GM12891 (cell line): Measurements from ENCODE around the gene GIMAP8.
A peak's percentile ranks its signal among the peaks of the same experiment; 100 is the strongest.
"Not testable (repeated sequence)": the region's sequence is repeated elsewhere in the genome, so short reads cannot be mapped to it uniquely, and the experiment has no call there.

Experiments used
- DNase-seq: peaks from one replicate; pipeline ENCODE4 v3.0.0; 2011; ENCODE audit warnings: low spot score; ENCODE audit not compliant: insufficient read length
- FAIRE-seq: peaks from 2 replicates; lab custom pipeline; 2011; peaks lifted over from hg19 to GRCh38; lab: Jason Lieb, UNC
- PAX5 ChIP-seq: IDR thresholded peaks from 2 replicates; pipeline ENCODE4 v1.6.1; 2011; ENCODE audit warnings: low read length, moderate library complexity, mild to moderate bottlenecking; ENCODE audit not compliant: insufficient read depth, severe bottlenecking
- POLR2A ChIP-seq: IDR thresholded peaks from 2 replicates; pipeline ENCODE4 v1.6.1; 2011; ENCODE audit warnings: low read depth, low read length, control low read depth
- POLR2AphosphoS5 ChIP-seq: IDR thresholded peaks from 2 replicates; pipeline ENCODE4 v1.6.1; 2011; ENCODE audit warnings: low read depth, low read length, control low read depth
- POU2F2 ChIP-seq: IDR thresholded peaks from 2 replicates; pipeline ENCODE4 v1.6.1; 2011; ENCODE audit warnings: low read depth, mild to moderate bottlenecking, control low read depth, low read length, moderate library complexity
- SPI1 ChIP-seq: IDR thresholded peaks from 2 replicates; pipeline ENCODE4 v1.6.1; 2011; ENCODE audit warnings: low read depth, low read length, control low read depth
- TAF1 ChIP-seq: IDR thresholded peaks from 2 replicates; pipeline ENCODE4 v1.6.1; 2011; ENCODE audit warnings: low read depth, low read length, control low read depth

GIMAP8 gene

DNA sequence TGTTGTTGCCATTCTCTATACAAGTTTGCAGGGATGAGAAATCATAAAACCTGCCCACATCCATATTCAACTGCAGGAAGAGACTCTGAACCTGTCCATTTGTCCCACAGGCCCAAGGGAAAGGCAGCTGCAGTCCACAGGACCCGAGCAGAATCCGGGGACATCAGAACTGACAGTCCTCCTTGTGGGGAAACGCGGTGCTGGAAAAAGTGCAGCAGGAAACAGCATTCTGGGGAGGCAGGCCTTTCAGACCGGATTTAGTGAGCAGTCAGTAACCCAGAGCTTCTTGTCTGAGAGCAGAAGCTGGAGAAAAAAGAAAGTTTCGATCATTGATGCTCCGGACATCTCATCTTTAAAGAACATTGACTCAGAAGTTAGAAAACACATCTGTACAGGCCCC, 23.5 kb downstream of the GIMAP8 start:
- TF ChIP-seq POLR2A (no peak), POU2F2 (no peak), TAF1 (no peak), PAX5 (no peak), SPI1 (no peak), POLR2AphosphoS5 (no peak)
- DNase-seq (no peak), FAIRE-seq (no peak)

DNA sequence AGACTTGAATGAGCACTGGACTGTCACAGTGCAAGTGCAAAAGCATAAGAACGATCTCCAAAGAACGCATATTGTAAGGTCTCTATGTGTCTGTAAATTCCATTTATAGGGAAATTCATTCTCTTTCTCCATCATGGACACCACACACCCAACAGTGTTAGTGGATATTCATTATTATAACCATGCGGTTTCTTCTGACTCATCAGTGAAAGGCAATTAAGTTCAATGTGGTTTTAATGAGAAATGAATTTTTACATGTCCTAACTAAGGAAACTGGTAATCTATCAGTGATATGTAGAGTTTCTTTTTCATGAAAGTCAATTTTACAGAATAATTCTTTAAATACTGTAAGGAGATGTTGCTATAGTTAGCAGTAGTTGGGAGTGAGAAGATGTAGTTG, 25.9 kb downstream of the GIMAP8 start:
- no peak for TF ChIP-seq POLR2AphosphoS5
- no peak for TF ChIP-seq POLR2A
- no peak for TF ChIP-seq SPI1
- TF ChIP-seq PAX5, result no peak
- TF ChIP-seq TAF1, result no peak
- no peak for TF ChIP-seq POU2F2
- DNase-seq, result no peak
- no peak for FAIRE-seq

DNA sequence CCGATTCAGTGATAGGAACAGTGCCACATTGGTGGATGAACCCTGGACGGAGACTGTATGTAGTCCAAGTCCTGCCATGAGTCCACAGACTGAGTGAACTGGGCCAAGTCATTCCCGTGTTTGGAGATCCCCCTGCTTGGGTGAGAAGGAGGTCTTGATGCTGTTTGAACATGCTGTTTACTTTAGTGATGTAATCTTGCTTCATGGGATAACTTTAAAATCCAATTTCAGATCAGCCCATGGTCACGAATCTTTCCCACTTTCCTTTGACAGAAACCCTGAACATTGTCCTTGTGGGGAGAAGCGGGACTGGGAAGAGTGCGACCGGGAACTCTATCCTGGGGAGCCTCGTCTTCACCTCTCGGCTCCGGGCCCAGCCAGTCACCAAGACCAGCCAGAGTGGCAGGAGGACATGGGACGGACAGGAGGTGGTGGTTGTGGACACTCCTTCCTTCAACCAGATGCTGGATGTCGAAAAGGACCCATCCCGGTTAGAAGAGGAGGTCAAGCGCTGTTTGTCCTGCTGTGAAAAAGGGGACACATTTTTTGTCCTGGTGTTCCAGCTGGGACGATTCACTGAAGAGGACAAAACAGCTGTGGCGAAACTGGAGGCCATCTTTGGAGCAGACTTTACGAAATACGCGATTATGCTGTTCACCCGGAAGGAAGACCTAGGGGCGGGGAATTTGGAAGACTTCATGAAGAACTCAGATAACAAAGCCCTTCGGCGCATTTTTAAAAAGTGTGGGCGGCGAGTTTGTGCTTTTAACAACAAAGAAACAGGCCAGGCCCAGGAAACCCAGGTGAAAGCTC, 26.6 kb downstream of the GIMAP8 start:
- DNase-seq (no peak), FAIRE-seq (peak; percentile 45)
- TF ChIP-seq SPI1 (no peak), POLR2AphosphoS5 (no peak), POU2F2 (no peak), TAF1 (no peak), POLR2A (no peak), PAX5 (no peak)

DNA sequence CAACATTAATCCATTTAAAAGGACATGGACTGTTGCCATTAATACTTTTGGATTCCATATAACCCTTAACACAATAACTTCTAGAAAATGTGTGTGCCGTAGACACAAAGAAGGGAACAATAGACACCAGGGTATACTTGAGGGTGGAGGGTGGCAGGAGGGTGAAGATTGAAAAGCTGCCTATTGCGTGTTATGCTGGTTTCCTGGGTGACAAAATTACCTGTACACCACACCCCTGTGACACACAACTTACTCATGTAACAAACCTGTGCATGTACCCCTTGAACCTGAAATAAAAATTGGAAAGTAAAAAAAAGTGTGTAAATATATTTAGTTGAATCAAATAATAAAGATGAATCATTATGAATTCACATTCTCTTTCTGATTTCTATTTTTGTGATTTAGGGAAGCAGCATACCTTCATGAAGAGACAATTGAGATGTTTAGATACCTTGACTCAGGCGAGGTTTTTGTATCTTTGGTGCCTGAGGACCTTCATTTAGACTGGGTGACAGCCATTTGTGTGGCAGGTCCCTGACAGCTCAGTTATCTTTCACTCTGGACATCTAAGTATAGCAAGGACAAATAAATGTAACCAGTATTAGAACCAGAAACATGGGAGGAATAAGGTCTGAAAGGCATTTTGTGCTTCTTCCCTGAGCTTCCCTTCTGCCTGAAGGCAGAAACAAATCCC, 28.7 kb downstream of the GIMAP8 start:
- no peak for FAIRE-seq
- TF ChIP-seq SPI1 (no peak), POU2F2 (no peak), POLR2A (no peak), POLR2AphosphoS5 (no peak), TAF1 (no peak), PAX5 (no peak)
- no peak for DNase-seq

DNA sequence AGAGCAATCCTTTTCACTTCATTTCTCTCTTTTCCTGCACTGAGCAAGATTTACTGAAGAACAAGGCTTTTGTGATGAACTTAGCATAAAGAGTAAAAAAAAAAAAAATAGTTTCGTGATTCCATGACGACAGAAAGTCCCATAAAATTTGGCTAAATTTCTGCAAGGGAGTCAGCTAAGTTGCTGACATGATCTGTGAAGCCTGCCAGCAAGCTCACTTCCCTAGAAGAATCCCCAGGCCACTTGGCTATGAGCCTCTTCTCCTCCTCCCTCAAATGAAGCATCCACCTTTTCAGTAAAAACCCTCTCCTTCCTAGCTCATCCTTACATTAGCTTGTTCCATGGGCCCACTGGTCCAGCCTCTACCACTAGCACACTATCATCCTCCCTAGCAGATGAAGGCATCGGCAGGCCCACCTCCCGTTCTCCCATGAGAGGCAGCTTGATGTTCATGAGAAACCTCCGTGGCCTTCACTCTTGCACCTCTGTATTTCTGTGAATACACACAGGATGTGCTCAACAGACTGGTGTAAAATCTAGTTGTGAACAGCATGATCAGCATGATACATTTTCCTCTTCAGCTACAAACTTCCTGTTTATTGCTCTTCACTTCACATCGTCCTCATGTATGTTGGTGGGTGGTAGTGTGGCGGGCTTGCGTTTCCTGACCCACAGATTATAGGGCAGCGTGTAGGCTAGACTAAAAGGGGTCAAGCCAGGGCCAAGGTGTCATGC, 30.9 kb downstream of the GIMAP8 start:
- FAIRE-seq (peak; percentile 23), DNase-seq (no peak)
- no peak for TF ChIP-seq SPI1

DNA sequence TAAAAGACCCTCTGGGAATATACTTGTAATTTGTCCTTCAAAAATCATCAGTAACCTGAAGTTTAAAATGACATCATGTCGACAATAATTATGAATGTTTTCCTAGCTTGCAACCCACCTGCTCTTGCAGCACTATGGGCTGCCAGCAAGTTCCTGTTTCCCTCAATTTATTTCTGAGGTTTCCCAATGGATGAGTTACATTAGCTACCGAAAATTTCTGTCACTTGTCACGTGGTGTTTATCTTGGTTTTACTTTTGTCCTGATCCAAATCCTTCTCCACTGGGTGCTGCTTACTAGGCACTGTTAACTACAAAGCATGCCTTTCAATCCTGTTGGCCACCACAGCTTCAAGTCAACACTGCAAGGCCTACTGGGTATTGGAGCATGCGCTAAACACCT, 31.5 kb downstream of the GIMAP8 start:
- FAIRE-seq, result no peak
- TF ChIP-seq SPI1 (no peak), POU2F2 (no peak), POLR2A (no peak), PAX5 (no peak), POLR2AphosphoS5 (no peak)
- DNase-seq, result no peak

DNA sequence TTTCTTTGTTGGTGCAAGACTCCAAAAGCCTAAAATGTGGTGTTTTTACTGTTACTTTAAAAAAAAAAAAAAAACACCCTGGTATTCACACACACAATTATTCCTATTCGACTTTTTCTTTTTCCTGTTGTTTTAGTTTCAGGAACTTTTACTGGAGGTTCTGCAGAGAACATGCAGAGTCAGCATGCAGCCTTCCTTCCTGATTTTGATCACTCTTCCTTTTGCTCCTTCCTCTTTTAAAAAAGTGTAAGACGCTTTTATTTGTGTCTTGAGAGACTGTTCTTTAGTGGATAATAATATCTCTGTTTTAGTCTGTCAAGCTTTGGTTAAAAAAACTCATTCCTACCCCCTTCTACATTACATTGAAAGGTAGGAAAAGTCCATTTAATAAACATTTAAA, 33.1 kb downstream of the GIMAP8 start:
- FAIRE-seq, DNase-seq: not testable (repeated sequence)

DNA sequence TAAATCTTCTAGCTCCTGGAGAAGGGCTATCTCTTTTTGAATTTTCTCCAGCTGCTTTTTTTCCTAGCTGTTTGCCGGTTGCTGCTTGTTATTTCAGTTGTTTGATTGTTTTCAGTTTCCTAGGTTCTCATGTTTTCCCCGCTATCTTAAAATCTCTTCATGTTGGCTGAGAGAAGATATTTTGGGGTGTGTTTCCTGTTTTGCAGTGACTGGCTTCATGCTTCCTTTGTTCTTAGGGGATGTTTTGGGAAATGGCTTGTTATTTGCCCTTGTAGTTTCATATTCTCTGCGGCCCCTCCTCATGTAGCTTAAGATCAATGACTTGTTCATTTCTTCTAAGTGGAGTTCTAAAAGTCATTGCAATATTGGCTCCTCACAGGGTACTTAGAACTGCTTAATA, 33.6 kb downstream of the GIMAP8 start:
- not testable (repeated sequence) for DNase-seq
- peak; percentile 16 for FAIRE-seq

DNA sequence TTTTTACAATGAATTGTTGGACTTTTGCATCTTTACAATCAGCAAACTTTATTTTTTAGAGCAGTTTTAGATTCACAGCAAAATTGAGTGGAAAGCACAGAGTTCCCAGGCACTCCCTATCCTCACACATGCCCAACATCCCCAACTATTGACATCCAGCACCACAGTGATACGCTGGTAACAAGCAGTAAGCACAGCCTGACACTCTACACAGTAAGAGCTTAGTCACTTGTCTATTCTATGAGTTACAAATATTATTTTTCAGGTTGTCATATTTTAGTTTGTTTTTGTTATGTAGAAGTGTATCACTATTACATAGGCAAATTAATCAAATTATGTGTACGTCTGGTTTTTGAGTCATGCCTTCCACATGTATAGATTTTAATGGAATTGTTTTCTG, 37.2 kb downstream of the GIMAP8 start:
- DNase-seq, result no peak
- no peak for FAIRE-seq
- TF ChIP-seq POLR2AphosphoS5, result no peak
- TF ChIP-seq POU2F2, result no peak
- TF ChIP-seq PAX5, result no peak
- no peak for TF ChIP-seq SPI1
- TF ChIP-seq POLR2A, result no peak

DNA sequence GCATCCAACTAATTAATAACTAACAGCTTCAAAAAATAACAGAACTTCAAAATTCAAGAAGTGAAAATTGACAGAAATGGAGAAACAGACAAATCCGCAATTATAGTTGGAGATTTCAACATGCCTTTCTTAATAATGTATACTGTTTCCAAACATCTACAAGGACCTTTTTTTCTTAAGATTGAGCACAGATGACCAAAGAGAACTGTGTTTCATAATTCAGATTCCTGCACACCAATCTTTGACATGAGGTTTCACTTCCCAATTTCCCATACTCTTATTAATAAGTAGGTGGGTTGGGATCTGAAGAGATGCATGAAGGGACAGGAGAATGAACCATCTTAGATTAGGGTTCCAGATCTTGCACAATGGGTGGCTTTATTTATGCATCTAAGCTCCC, 39.4 kb downstream of the GIMAP8 start:
- TF ChIP-seq POLR2A (no peak), SPI1 (peak; percentile 63)
- DNase-seq, result no peak
- no peak for FAIRE-seq

DNA sequence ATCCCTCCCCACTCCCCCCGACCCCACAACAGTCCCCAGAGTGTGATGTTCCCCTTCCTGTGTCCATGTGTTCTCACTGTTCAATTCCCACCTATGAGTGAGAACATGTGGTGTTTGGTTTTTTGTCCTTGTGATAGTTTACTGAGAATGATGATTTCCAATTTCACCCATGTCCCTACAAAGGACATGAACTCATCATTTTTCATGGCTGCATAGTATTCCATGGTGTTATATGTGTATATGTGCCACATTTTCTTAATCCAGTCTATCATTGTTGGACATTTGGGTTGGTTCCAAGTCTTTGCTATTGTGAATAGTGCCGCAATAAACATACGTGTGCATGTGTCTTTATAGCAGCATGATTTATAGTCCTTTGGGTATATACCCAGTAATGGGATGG, 43.0 kb downstream of the GIMAP8 start:
- FAIRE-seq, DNase-seq: not testable (repeated sequence)
